OCI-M2 (cell line): ENCODE results near the gene DOCK9.
A peak's percentile ranks its signal among the peaks of the same experiment; 100 is the strongest.

Experiments used
- DNase-seq: peaks from one replicate; lab custom pipeline; 2025; ENCODE audit not compliant: unreplicated experiment; lab: John Stamatoyannopoulos, UW

Gene DOCK9

GRCh38 chr13:98947925-98948324 is 29.9 kb downstream of the DOCK9 start:
- DNase-seq: no peak

DNA sequence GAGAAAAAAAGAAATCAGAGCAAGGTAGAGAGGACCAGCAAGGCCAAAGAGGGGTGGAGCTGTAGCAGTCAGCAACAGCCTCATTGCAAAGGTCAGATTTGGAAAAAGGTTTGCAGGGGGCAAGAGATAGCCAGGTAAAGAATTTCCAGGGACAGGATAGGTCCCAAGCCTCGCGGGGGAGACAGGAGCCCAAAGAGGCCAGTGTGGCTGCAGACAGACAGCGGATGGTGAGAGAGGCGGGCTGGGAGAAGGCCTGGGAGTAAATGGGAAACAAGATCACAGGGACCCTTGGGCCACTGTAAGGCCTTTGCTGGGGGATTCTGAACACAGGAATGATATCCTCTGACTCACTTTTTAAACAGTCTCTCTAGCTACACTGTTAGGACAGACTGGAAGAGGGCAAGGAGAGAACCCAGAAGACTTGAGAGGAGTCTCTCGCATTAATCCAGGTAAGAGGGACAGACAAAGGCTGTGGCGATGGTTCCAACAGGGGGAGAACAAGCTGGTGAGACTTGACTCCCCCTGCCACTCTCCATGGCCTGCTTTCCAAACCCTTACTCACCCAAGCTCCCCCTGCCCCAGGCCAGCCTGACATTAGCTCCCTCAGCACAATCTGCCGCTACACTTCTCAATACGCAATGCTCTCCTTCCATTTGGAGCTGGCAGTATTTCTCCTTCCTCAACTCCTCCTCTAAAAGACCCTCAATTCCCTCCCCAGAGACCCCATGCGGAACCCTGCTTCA is 31.8 kb downstream of the DOCK9 start:
- DNase-seq: no peak

DNA sequence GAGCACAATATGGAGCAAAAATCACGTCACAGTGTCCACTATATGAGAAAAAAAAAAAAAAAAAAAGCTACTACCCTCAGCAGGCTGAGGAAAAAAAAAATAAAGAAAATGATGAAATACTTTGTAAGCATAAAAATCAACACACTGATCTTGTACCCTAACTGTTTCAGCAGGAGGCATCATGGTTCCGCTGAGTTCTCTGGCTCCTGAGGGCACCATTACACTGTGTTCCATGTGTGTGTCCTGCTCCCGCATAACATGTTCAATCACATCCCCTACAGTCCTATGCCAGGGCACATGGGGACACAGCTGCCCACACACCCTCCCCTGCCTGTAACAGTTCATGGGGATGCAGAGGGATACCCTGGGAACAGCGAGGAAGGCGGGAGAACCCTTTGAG is 33.5 kb downstream of the DOCK9 start:
- no peak for DNase-seq

DNA sequence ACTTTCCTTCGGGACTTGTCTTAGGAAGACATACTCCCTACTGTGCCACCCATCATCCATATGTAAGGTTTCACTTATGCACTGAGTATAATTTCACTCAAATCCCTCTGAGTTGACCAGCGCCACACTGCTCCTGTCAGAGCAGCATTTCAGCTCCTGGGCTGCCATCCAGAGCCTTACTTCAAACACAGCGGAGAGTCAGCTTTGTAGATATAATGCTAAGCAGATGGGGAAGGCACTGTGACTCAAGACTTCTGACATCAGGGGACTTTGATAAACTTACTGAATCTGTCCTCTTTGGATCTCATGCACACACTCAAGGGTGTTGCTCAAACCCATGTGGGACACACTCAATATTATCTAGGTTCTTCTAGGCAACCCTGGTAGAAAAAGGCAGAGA is 34.9 kb downstream of the DOCK9 start:
- peak; percentile 5 for DNase-seq

GRCh38 chr13:98942485-98942884 is 35.4 kb downstream of the DOCK9 start:
- no peak for DNase-seq

DNA sequence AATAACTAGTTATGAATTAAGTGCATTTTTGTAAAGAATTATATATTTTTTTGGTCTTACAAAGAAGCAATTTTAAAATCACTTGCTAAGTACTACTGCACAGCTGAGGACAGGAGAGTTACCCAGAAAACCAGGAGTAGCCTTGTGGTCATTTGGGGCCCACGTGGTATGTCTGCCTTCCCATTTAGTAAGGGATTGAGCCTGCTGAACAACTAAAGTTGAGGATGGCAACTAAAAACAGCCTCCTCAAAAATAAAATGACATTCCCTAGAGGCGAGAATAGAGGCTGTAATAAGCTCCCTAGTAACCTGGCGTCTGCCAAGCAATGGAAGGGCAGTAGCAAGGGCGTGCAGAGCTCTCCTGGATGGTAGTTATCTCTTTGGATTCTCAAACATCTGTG is 36.3 kb downstream of the DOCK9 start:
- DNase-seq: no peak

GRCh38 chr13:98941126-98941525 is 36.7 kb downstream of the DOCK9 start:
- no peak for DNase-seq

DNA sequence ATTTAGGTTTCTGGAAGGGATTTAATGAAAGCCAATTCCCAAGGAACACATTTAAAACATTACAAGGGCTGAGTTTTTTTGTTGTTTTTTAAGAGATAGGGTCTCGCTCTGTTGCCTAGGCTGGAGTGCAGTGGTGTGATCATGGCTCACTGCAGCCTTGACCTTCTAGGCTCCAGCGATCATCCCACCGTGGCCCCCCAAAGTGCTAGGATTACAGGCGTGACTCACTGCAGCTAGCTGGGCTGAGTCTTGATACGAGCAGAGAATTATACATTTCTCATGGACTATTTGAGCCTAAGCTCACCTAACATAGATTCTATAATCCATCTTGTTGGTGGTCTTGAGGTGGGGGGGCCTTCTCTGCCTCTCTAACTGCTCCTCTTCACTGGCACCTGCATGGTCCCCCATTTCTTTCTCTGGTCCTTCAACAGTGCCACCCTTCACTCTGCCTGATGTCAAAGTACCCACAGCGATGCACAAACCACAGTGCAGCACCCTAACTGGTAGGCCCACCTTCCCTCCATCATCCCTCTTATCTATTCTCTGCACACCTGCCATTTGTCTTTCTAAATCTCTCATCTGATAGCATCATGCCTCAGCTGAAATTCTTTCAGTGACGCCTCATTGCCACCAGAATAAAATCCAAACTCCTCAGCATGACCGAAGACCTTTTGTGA is 37.4 kb downstream of the DOCK9 start:
- no peak for DNase-seq

DNA sequence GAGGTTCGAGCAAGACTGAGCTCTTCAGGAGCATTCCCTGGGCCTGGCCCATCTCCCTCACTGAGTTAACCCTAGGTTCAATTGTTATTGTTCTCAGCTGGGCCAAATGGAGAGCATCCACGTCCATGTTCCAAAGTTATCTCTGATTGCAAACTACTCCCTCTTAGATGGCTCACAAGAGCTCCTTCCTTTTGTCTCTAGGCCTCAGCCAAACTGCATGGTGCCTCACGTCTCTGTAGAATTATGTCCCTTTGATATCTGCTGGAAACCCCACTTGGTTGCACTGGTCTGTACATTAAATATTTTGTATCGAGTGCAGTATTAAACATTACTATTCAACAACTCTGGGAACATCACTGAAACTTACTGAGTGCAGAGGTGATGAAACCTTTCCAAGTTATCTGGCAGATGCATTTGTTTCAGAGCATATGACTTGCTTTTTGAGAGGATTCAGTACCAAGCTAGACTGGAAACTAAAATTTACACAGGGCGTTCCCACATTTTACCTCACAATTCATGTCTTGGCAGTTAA is 38.1 kb downstream of the DOCK9 start:
- no peak for DNase-seq

DNA sequence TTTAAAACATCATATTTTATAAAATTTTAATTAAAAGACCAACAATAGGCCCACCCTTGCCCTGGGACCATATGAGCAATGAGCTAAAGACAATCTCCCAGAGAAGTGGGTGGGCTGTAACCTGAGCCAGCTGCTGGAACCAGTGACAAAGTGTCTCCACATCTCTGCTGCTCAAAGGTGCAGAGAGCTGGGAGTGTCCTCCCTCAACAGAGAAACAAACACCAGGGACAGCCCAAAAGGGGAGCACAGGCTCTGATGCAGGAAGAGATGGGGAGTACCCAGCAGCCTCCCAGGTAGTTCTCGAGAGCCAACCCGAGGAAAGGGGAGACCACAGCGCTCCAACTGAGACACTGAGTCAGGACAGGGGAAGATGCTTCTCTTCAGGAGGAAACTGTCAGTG is 39.1 kb downstream of the DOCK9 start:
- DNase-seq: no peak

DNA sequence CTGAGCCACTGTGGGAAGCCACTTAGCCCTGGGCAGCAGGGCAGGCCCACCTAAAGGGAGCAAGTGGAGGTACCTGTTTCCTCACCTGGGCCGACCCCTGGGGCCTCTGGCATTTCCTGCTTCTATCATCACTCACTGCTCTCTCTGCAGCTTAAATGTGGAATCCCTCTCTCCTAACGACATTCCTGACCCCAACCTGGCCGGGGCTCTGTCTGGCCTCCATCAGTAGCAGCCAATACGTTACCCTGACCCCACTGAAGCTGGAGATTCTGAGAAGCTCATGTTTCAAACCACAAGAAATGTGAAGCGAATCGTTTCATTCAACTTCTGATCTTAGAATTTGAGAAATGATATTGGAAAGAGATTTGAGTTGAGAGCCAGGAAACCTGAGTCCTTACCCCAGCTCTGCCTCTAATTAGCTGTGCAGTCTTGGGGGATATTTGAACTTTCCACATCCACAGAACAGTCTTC is 39.9 kb downstream of the DOCK9 start:
- no peak for DNase-seq

DNA sequence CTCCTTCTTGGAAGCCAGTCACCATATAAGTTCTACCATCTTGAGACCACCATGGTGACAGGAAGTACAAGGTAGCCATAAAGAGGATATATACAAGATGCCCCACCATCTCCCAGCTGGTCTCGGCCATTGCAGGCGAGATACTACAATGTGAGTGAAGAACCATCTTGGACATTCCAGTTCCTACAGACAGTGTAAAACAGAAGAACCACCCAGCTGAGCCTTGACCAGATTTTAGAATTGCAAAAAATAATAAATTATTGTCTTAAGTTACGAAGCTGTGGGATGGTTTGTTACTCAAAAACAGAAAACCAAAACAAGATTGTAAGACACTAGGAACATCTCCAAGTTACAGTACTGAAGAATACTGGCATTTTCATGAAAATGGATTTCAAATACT is 43.6 kb downstream of the DOCK9 start:
- DNase-seq: no peak

DNA sequence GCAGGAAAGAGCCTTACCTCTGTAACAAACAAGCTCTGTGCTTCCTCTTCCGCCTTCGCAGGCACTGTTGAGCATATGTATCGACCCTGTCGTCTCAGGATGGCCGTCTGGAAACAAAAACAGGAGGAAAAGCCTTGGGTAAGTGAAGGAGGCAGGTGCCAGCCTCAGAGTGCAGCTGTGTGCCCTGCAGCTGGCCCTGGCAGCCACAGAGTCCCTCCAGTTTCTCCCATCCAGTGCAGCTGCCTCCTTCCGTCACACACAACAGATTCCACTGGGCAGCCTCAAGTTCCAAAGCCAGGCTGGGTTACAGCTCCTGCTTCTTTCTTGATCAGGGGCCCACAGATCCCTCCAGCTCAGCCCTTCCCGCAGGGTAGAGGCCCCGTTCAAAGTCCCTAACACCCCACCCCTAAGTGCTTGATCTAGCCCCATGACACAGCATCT is 47.7 kb downstream of the DOCK9 start:
- no peak for DNase-seq

GRCh38 chr13:98927951-98928927 is 49.6 kb downstream of the DOCK9 start:
- DNase-seq: no peak

GRCh38 chr13:98925949-98926348 is 51.9 kb downstream of the DOCK9 start:
- DNase-seq: no peak

DNA sequence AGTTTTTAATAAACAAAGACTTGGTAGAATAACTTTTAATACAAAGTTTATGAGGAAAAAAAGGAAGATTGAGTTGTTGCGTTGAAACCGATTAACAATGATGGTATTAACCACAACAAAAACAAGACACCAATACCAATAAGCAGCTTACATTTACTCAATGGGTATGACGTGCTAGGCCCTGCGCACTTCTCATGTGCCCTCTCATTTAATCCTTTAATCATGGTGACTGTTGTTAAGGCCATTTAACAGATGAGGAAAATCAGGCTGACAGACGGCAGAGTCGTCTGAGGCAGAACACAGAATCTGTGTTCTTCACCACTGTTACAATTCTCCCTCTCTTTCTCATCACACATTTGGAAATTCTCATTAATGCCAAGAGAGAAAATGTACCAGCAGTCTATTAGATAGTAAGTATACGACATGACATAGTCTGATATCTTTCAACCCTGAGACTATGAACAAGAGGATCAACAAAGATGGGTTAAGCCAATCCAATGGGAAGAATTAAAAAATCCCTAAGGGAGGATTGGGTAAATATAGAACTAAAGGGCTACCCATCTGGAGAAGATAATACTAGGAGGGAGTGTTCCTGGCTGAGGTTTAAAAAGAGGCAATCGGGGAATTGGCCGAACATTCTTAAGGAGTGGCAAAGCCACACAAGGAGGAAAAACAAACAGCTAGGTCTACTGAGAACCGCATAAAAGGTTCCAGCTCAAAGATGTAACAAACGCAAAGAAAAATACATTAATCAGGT is 54.0 kb downstream of the DOCK9 start:
- DNase-seq: no peak

- DNase-seq: no peak
Observed at GRCh38 chr13:98922306-98922705, 55.6 kb downstream of the DOCK9 start.

DNA sequence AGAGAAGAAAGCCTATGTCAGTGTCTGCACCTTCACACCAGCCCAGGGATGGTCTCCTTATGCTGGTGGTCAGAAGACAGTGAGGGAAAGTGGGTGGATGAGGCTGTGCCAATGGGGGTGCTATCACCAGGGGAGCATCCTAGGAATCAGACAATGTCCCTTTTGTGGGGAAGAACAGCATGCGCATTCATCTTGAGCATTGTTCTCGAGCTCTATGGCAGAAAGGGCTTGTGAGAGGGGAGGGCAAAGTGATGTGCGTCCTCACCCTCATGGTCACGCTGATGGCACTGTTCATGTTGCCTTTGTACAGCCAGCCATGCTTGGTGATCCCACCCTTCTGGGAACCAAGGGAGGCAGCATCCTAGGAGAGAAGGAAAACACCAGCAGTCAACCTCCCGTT is 56.1 kb downstream of the DOCK9 start:
- no peak for DNase-seq

- no peak for DNase-seq
Observed at GRCh38 chr13:98921015-98921580, 56.8 kb downstream of the DOCK9 start.

GRCh38 chr13:98919566-98919965 is 58.3 kb downstream of the DOCK9 start:
- DNase-seq: no peak
